Measurements from ENCODE around the gene PIK3AP1.

PIK3AP1 gene

DNA sequence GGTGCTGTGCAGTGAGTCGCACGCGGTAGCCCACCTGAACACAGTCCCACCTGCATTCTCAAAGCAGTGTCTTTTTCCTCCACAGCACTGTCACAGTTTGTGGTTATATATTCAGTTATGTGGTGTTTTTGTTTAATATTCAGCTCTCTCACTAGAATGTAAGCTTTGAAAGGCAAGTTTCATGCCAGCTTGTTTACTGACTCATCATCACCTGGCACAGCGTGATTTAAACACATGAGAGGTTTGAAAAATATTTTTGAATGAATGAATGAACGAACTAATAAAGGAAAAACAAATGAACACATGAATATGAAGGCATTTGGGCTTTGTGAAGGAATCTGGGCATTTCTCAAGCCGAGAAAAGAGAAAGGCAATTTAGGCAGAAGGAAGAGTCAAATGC, 81.6 kb downstream of the PIK3AP1 start:
- ATAC-seq (ENCODE audit: low read depth), result no peak
- no peak overlapping the region for H3K4me3 ChIP-seq (ENCODE audit: severe bottlenecking)

DNA sequence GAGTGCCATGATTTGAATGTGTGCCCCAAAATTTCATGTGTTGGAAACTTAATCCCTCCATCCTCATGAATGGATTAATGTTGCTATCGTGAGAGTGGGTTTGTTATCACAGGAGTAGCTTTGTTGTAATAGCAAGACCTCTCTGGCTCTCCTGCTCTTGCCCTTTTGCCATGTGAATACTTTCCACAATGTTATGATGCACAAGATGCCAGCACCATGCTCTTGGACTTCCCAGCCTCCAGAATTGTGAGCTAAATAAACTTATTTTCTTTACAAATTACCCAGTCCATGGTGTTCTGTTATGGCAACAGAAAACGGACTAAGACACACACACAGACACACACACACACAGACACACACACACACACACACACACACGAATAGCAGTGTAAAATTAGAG, 82.2 kb downstream of the PIK3AP1 start:
- no peak for DNase-seq (ENCODE audit: low spot score)
- Histone ChIP-seq H3K9me3 (ENCODE audit: severe bottlenecking) (no peaks in the 10 kb centered on the region), H3K27ac (ENCODE audit: poor library complexity, severe bottlenecking) (no peak overlapping the region), H3K27me3 (ENCODE audit: insufficient read depth, poor library complexity, severe bottlenecking) (no peaks in the 10 kb centered on the region), H3K4me3 (ENCODE audit: severe bottlenecking) (no peak overlapping the region), H3K4me1 (ENCODE audit: insufficient read depth, poor library complexity, severe bottlenecking) (no peaks in the 10 kb centered on the region), H3K36me3 (ENCODE audit: low read depth) (no peaks in the 10 kb centered on the region)
- TF ChIP-seq, protein P1, sequence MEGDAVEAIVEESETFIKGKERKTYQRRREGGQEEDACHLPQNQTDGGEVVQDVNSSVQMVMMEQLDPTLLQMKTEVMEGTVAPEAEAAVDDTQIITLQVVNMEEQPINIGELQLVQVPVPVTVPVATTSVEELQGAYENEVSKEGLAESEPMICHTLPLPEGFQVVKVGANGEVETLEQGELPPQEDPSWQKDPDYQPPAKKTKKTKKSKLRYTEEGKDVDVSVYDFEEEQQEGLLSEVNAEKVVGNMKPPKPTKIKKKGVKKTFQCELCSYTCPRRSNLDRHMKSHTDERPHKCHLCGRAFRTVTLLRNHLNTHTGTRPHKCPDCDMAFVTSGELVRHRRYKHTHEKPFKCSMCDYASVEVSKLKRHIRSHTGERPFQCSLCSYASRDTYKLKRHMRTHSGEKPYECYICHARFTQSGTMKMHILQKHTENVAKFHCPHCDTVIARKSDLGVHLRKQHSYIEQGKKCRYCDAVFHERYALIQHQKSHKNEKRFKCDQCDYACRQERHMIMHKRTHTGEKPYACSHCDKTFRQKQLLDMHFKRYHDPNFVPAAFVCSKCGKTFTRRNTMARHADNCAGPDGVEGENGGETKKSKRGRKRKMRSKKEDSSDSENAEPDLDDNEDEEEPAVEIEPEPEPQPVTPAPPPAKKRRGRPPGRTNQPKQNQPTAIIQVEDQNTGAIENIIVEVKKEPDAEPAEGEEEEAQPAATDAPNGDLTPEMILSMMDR (IDR thresholded peaks at IDR 0.05; ENCODE audit: poor library complexity, severe bottlenecking), result no peak
- no peak for ATAC-seq (ENCODE audit: low read depth)

More for the DNA sequence above, 81.6 kb downstream of the PIK3AP1 start:
- Histone ChIP-seq H3K4me1 (ENCODE audit: insufficient read depth, poor library complexity, severe bottlenecking) (no peaks in the 10 kb centered on the region), H3K36me3 (ENCODE audit: low read depth) (no peaks in the 10 kb centered on the region), H3K27ac (ENCODE audit: poor library complexity, severe bottlenecking) (no peak overlapping the region), H3K27me3 (ENCODE audit: insufficient read depth, poor library complexity, severe bottlenecking) (no peaks in the 10 kb centered on the region), H3K9me3 (ENCODE audit: severe bottlenecking) (no peaks in the 10 kb centered on the region)
- DNase-seq (ENCODE audit: low spot score), result no peak
- TF ChIP-seq, protein P1 (IDR thresholded peaks at IDR 0.05; ENCODE audit: poor library complexity, severe bottlenecking), result no peak

DNA sequence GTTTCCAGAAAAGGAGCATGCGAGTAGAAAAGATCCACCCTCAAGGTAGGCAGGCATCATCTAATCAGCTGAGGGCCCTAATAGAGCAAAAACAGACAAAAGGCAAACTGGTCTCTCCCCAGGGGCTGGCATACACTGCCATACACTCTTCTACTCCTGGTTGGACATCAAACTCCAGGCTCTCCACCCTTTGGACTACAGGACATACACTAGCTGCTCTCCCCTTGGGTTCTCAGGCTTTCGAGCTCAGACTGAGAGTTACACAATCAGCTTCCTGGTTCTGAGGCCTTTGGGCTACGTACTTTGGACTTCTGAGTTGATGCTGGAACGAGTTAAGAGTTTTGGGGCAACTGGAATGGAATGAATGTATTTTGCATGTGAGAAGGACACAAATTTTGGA, 82.6 kb downstream of the PIK3AP1 start:
- no peak overlapping the region for H3K27ac ChIP-seq (ENCODE audit: poor library complexity, severe bottlenecking)
- no peak for DNase-seq (ENCODE audit: low spot score)
- H3K9me3 ChIP-seq (ENCODE audit: severe bottlenecking), result no peaks in the 10 kb centered on the region
- TF ChIP-seq, protein P1 (IDR thresholded peaks at IDR 0.05; ENCODE audit: poor library complexity, severe bottlenecking), result no peak
- no peak for ATAC-seq (ENCODE audit: low read depth)
- no peaks in the 10 kb centered on the region for H3K27me3 ChIP-seq (ENCODE audit: insufficient read depth, poor library complexity, severe bottlenecking)
- H3K36me3 ChIP-seq (ENCODE audit: low read depth), result no peaks in the 10 kb centered on the region
- no peaks in the 10 kb centered on the region for H3K4me1 ChIP-seq (ENCODE audit: insufficient read depth, poor library complexity, severe bottlenecking)
- H3K4me3 ChIP-seq (ENCODE audit: severe bottlenecking), result no peak overlapping the region

DNA sequence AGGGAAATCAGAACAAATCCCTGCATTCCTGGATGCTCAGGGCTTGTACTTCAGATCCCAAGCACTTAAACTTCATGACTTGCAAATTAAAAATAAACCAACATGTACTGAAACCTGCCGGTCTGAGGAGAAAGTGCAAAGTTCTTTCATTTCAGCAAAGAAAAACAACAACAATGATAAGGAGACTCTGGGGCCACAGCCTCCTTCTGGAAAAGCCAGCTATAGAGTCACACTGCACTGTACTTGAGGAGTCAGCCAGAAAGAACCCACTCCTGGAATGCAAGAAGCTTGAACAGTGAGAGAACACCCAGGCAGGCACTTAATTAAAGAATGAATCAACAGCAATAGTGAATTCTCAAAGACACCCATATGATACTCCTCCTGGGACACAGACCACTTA, 83.8 kb downstream of the PIK3AP1 start:
- no peaks in the 10 kb centered on the region for H3K36me3 ChIP-seq (ENCODE audit: low read depth)
- TF ChIP-seq, protein P1 (IDR thresholded peaks at IDR 0.05; ENCODE audit: poor library complexity, severe bottlenecking), result no peak
- no peak for ATAC-seq (ENCODE audit: low read depth)
- no peak for DNase-seq (ENCODE audit: low spot score)
- no peak overlapping the region for H3K4me3 ChIP-seq (ENCODE audit: severe bottlenecking)
- no peak overlapping the region for H3K27ac ChIP-seq (ENCODE audit: poor library complexity, severe bottlenecking)
- no peaks in the 10 kb centered on the region for H3K4me1 ChIP-seq (ENCODE audit: insufficient read depth, poor library complexity, severe bottlenecking)
- no peaks in the 10 kb centered on the region for H3K27me3 ChIP-seq (ENCODE audit: insufficient read depth, poor library complexity, severe bottlenecking)
- H3K9me3 ChIP-seq (ENCODE audit: severe bottlenecking), result no peaks in the 10 kb centered on the region

DNA sequence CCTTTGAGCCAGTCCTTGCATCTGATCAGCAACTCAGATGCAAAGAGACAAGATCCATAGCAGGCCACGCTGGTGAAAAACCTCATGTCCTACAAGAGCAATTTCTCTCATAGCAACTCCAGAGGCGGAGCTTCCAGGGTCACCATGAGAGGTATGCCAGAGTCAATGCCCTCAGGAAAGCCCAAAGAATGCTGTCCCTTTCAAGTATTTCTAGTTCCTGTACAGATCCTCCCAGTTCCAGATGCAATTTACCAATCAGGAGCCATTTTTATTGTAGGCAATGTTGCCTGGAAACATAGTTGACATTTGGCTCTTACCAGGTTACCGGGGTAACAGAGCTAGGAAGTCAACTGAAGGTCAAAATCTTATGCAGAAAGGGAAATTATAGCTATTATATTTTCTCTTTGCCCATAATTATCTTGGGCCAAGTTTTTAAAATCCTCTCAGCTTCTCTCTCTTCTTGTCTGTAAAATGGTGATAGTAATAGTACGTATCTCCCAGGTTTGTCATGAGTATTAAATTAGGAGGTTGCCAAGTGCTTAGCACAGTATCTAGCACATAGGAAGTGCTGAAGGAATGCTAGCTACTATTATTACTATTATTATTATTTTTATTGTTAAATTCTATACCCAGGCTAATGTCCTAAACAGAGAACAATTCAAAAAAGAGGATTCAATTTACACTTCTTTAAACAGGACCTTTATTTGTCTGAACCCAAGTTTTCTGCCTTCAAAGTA, 87.2 kb downstream of the PIK3AP1 start:
- Histone ChIP-seq H3K9me3 (ENCODE audit: severe bottlenecking) (no peaks in the 10 kb centered on the region), H3K4me3 (ENCODE audit: severe bottlenecking) (no peak overlapping the region), H3K27me3 (ENCODE audit: insufficient read depth, poor library complexity, severe bottlenecking) (no peaks in the 10 kb centered on the region), H3K4me1 (ENCODE audit: insufficient read depth, poor library complexity, severe bottlenecking) (no peaks in the 10 kb centered on the region), H3K36me3 (ENCODE audit: low read depth) (no peaks in the 10 kb centered on the region), H3K27ac (ENCODE audit: poor library complexity, severe bottlenecking) (no peak overlapping the region)
- TF ChIP-seq, protein P1 (IDR thresholded peaks at IDR 0.05; ENCODE audit: poor library complexity, severe bottlenecking), result no peak
- ATAC-seq (ENCODE audit: low read depth), result no peak
- DNase-seq (ENCODE audit: low spot score), result no peak
